OCI-LY7 (cell line): ENCODE measurements around the gene CNTN4. TPM values are rescaled to one million over a fixed set of nuclear protein-coding genes. Genes with fewer than 3 reads are reported as not detected.

Source experiments
- BruUV-seq: library from RNA; stranded (reverse); fragments of 400-500 nt; replicated peaks from 2 replicates; lab custom pipeline; 2021; lab: Mats Ljungman, UMichigan
- CTCF ChIA-PET: fragments of 300-600 bp; sonication (Branson Sonifier 250); formaldehyde crosslinking; loops from one replicate; lab custom pipeline; 2022; ENCODE audit warnings: antibody characterized with exemption; ENCODE audit not compliant: unreplicated experiment; lab: Charles Lee
- POLR2A ChIA-PET: fragments of 300-600 bp; sonication (Branson Sonifier 250); formaldehyde crosslinking; loops from one replicate; lab custom pipeline; 2022; ENCODE audit warnings: antibody characterized with exemption; lab: Charles Lee
- DNase-seq: peaks from one replicate; pipeline ENCODE4 v3.0.0-alpha.2; 2015; ENCODE audit warnings: low spot score
- H2AFZ ChIP-seq: fragments of 200-600 bp; sonication (generic), shearing (Covaris generic); 2 replicates; pipeline ENCODE4 v1.6.1; 2014; ENCODE audit warnings: mild to moderate bottlenecking, antibody characterized with exemption, low read length, moderate library complexity
- H3K27ac ChIP-seq: fragments of 200-600 bp; sonication (generic); 2 replicates; pipeline ENCODE4 v1.5.1; 2014; ENCODE audit warnings: mixed run types, low read depth, mild to moderate bottlenecking, moderate library complexity, low read length, inconsistent platforms; ENCODE audit not compliant: poor library complexity, severe bottlenecking
- H3K36me3 ChIP-seq: fragments of 200-600 bp; sonication (generic); 2 replicates; pipeline ENCODE4 v1.6.1; 2014; ENCODE audit warnings: mild to moderate bottlenecking, antibody characterized with exemption, low read length, moderate library complexity, mixed read lengths; ENCODE audit not compliant: insufficient read depth
- H3K4me1 ChIP-seq: fragments of 200-600 bp; sonication (generic); 2 replicates; pipeline ENCODE4 v1.5.1; 2014; ENCODE audit warnings: mild to moderate bottlenecking, low read length; ENCODE audit not compliant: insufficient read depth, poor library complexity, severe bottlenecking
- H3K4me2 ChIP-seq: fragments of 200-600 bp; sonication (generic); 2 replicates; pipeline ENCODE4 v1.6.1; 2014; ENCODE audit warnings: mild to moderate bottlenecking, low read length
- H3K4me3 ChIP-seq: fragments of 200-600 bp; sonication (generic); 2 replicates; pipeline ENCODE4 v1.5.1; 2014; ENCODE audit warnings: mild to moderate bottlenecking, low read depth, low read length; ENCODE audit not compliant: poor library complexity, severe bottlenecking
- H3K79me2 ChIP-seq: fragments of 200-600 bp; sonication (generic); 2 replicates; pipeline ENCODE4 v1.6.1; 2016; ENCODE audit warnings: low read depth, mild to moderate bottlenecking, low read length, moderate library complexity, mixed read lengths; ENCODE audit not compliant: insufficient read depth
- H3K9me2 ChIP-seq: fragments of 200-600 bp; sonication (generic); 2 replicates; pipeline ENCODE4 v1.6.1; 2016; ENCODE audit warnings: mild to moderate bottlenecking, low read length, mixed read lengths; ENCODE audit not compliant: insufficient read depth
- H3K9me3 ChIP-seq: fragments of 200-600 bp; sonication (generic); 2 replicates; pipeline ENCODE4 v1.6.1; 2014; ENCODE audit warnings: mild to moderate bottlenecking, mixed run types, low read length, mixed read lengths
- H4K20me1 ChIP-seq: fragments of 200-600 bp; sonication (generic); 2 replicates; pipeline ENCODE4 v1.6.1; 2014; ENCODE audit warnings: mild to moderate bottlenecking, antibody characterized with exemption, low read length, moderate library complexity, mixed read lengths; ENCODE audit not compliant: insufficient read depth
- CTCF ChIP-seq: fragments of 200-600 bp; sonication (generic); conservative IDR thresholded peaks from 2 replicates; pipeline ENCODE4 v1.5.1; 2014; ENCODE audit warnings: mild to moderate bottlenecking, antibody characterized with exemption, low read length, moderate library complexity, mixed read lengths
- EZH2phosphoT487 ChIP-seq: fragments of 200-600 bp; sonication (generic); IDR thresholded peaks from 2 replicates; pipeline ENCODE4 v1.6.1; 2018; ENCODE audit warnings: low read depth, borderline replicate concordance, mild to moderate bottlenecking, mixed run types, antibody characterized with exemption, low read length, moderate library complexity, mixed read lengths
- intact Hi-C: fragments of 100-400 bp; cut with micrococcal nuclease; formaldehyde crosslinking; loops from one replicate; pipeline ENCODE4 v1.10.0; 2022; ENCODE audit not compliant: unreplicated experiment
- total RNA-seq, 2 experiments: library from RNA; depleted of rRNA in 1 of 2; stranded (reverse); fragments of >200 nt in 1 of 2; shearing (Covaris generic) in 1 of 2; gene quantifications; 2 replicates each; pipeline ENCODE4 v1.2.3, GENCODE V29; 2014 to 2022

CNTN4 gene
- total RNA-seq, 2 experiments from 2014 or later: not detected

- H3K9me3 ChIP-seq: no peaks in the 10 kb centered on the region
- H4K20me1 ChIP-seq: no peaks in the 10 kb centered on the region
- no peaks in the 10 kb centered on the region for H3K36me3 ChIP-seq
- H3K4me3 ChIP-seq: no peak overlapping the region
- no peak overlapping the region for H3K27ac ChIP-seq
- no TSS peak for BruUV-seq
- CTCF ChIA-PET: no interaction called here
- H2AFZ ChIP-seq: no peak overlapping the region
- intact Hi-C loops: no loop called here
- H3K9me2 ChIP-seq: no peaks in the 10 kb centered on the region
- TF ChIP-seq EZH2phosphoT487: no peak
- TF ChIP-seq CTCF: no peak
- no peak overlapping the region for H3K4me2 ChIP-seq
- POLR2A ChIA-PET: no interaction called here
- H3K4me1 ChIP-seq: no peaks in the 10 kb centered on the region
- H3K79me2 ChIP-seq: no peaks in the 10 kb centered on the region
- no peak for DNase-seq
Observed at GRCh38 chr3:3069723-3070122, 971.1 kb downstream of the CNTN4 start.

- H3K9me3 ChIP-seq: no peaks in the 10 kb centered on the region
- H3K27ac ChIP-seq: no peak overlapping the region
- no peaks in the 10 kb centered on the region for H3K79me2 ChIP-seq
- no peaks in the 10 kb centered on the region for H3K36me3 ChIP-seq
- intact Hi-C loops: no loop called here
- H3K4me3 ChIP-seq: no peak overlapping the region
- H3K4me1 ChIP-seq: no peaks in the 10 kb centered on the region
- no peak overlapping the region for H2AFZ ChIP-seq
- CTCF ChIA-PET: no interaction called here
- no peak overlapping the region for H3K4me2 ChIP-seq
- no peak for DNase-seq
- H3K9me2 ChIP-seq: no peaks in the 10 kb centered on the region
- TF ChIP-seq EZH2phosphoT487 (no peak), CTCF (no peak)
- POLR2A ChIA-PET: interaction anchor here (0.7 kb wide), 1 partner anchor 23 kb away, joined by 3 read pairs; no protein-coding TSS in a partner anchor
- H4K20me1 ChIP-seq: no peaks in the 10 kb centered on the region
- BruUV-seq: no TSS peak
Observed at GRCh38 chr3:3071136-3071535, 972.5 kb downstream of the CNTN4 start.

GRCh38 chr3:3074551-3075257, 976.0 kb downstream of the CNTN4 start:
- Histone ChIP-seq H3K4me1 (no peaks in the 10 kb centered on the region), H3K36me3 (no peaks in the 10 kb centered on the region), H3K4me3 (no peak overlapping the region), H3K9me2 (no peaks in the 10 kb centered on the region), H3K27ac (no peak overlapping the region), H3K79me2 (no peaks in the 10 kb centered on the region), H3K4me2 (no peak overlapping the region), H2AFZ (no peak overlapping the region), H3K9me3 (no peaks in the 10 kb centered on the region), H4K20me1 (no peaks in the 10 kb centered on the region)
- no peak for DNase-seq
- BruUV-seq: no TSS peak
- CTCF ChIA-PET: no interaction called here
- intact Hi-C loops: no loop called here
- no peak for TF ChIP-seq CTCF
- TF ChIP-seq EZH2phosphoT487: no peak
- POLR2A ChIA-PET: no interaction called here
